Skeletal muscle cell (primary cell): ENCODE measurements around the gene CCT4.

ENCODE experiments used
- DNase-seq: peaks from one replicate; pipeline ENCODE4 v3.0.0-alpha.2; 2010; ENCODE audit warnings: low read depth
- H3K4me3 ChIP-seq: 2 replicates; pipeline ENCODE4 v1.5.1; 2011; ENCODE audit warnings: low read depth, mild to moderate bottlenecking, control low read depth, low read length, moderate library complexity

The CCT4 gene

DNA sequence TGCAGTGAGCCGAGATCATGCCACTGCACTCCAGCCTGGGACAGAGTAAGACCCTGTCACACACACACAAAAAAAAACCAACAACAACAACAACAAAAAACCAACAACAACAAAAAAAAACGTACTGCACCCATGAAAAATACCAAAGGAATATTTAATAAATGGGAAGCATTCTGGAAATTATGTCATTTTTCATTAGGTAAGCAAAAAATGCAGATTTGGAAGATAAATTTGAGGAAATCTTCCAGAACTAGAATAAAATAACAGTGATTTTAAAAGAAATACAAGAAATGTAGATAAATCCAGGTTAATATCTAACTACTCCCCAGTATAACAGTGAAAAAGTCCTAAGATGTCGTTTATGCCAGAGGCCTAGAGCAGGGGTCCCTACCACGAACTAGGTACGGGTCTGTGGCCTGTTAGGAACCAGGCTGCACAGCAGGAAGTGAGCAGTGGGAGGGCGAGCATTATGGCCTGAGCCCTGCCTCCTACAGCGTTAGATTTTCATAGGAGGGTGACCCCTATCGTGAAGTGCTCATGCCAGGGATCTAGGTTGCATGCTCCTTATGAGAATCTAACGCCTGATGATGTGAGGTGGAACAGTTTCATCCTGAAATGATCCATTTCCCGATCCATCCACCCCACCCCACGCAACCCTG lies 56.1 kb downstream of the CCT4 start:
- no peak overlapping the region for H3K4me3 ChIP-seq
- DNase-seq: no peak

DNA sequence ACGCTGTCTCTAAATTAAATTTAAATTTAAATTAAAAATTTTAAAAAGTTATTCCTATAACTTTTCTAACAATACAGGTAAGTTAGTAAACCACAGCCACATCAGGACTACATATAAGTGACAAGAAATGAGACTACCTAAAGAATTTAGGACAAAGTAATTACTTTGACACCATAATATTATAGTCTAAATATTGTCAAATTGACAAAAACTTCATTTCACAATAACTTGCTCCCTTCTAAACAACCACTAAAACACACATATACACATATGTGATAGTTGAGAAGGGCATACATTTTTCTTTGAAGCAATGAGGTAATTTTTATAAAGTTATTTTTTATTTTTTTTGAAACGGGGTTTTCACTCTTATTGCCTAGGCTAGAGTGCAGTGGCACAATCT lies 66.2 kb downstream of the CCT4 start:
- DNase-seq: no peak
- H3K4me3 ChIP-seq: no peak overlapping the region
